Peyer's patch (tissue), 4 donors: ENCODE data around the gene ZYX. TPM values are rescaled to one million over a fixed set of nuclear protein-coding genes. Genes with fewer than 3 reads are reported as not detected.

Experiments used
- DNase-seq, 3 donors: peaks; one replicate each; pipeline ENCODE4 v3.0.0-alpha.2; 2017 to 2019
- H3K27ac ChIP-seq, 4 donors: fragments of 200-600 bp; sonication (generic); one replicate each; pipeline ENCODE4 v1.5.1; 2016 to 2019
- H3K27me3 ChIP-seq, 2 donors: fragments of 200-600 bp; sonication (generic); one replicate each; pipeline ENCODE4 v1.5.1; 2019
- H3K36me3 ChIP-seq, 3 donors: fragments of 200-600 bp; sonication (generic); one replicate each; pipeline ENCODE4 v1.5.1; 2016 to 2019
- H3K4me1 ChIP-seq, 4 donors: fragments of 200-600 bp; sonication (generic); one replicate each; pipeline ENCODE4 v1.5.1; 2016 to 2019
- H3K4me3 ChIP-seq, 4 donors: fragments of 200-600 bp; sonication (generic); 1 replicate in 3 of 4; 2 replicates in 1 of 4; pipeline ENCODE4 v1.5.1; 2016 to 2019; ENCODE audit warnings: mild to moderate bottlenecking in 1 of 4
- H3K9me3 ChIP-seq, 4 donors: fragments of 200-600 bp; sonication (generic); one replicate each; pipeline ENCODE4 v1.5.1; 2016 to 2019; ENCODE audit warnings: mild to moderate bottlenecking in 1 of 4
- POLR2A ChIP-seq, 2 donors: fragments of 450-650 bp; IDR thresholded peaks; one replicate each; pipeline ENCODE4 v1.5.1; 2017; ENCODE audit warnings: antibody characterized with exemption in 2 of 2, mild to moderate bottlenecking in 2 of 2, moderate library complexity in 2 of 2
- total RNA-seq, 4 donors: library from RNA; depleted of rRNA; stranded (reverse); fragments of >200 nt; gene quantifications; one replicate each; pipeline ENCODE4 v1.1.0, GENCODE V29; 2016
- TF ChIP-seq, protein P1 (sequence below), 6 experiments: fragments of 450-650 bp in 4 of 6; fragments of 200-600 bp in 2 of 6; sonication (generic) in 1 of 6; IDR thresholded peaks; one replicate each; pipeline ENCODE4 v1.5.1; 2017 to 2019; ENCODE audit warnings: antibody characterized with exemption in 6 of 6, mild to moderate bottlenecking in 3 of 6, moderate library complexity in 1 of 6

ZYX gene
- total RNA-seq, 4 donors from 2014 or later, result 47.0 to 88.0 (median 55.9) TPM

DNA sequence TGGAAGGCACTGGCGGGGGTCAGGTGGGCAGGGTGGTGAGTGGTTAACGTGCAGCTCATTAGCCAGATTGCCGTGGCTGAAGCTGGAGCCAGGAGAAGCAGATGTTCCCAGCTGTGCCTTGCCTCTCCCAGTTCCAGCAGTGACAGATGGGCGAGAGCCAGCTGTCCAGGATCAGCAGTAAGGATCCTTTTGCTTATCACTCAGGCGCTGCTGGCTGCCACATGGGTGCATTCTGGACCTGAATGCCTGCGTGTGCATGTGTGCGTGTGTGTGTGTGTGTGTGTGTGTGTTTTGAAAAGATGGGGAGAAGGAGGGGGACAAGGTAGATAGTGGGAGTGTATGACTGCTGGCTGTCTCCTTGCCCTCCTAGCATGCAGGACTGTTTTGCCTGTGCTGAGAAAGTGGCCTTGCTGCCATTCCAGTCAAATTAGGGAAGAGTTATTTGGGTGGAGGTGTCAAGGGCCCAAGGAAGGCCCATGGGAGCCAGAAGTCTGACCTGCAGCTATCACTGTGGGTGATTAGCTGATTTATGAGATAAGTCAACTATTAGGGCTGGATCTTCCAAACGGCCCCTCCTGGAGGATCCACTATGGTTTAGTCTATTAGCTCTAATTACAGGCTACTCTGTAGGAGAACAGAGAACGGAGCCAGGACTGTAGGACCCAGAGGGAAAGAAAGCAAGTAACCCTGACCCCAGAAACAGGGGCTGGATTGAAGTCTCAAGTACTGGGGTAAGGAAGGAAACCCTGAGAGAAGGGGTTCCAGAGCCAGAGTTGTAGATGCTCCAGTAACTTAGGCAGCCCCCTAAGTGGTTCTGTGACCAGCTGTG is 24.2 kb downstream of the ZYX start:
- TF ChIP-seq, protein P1, sequence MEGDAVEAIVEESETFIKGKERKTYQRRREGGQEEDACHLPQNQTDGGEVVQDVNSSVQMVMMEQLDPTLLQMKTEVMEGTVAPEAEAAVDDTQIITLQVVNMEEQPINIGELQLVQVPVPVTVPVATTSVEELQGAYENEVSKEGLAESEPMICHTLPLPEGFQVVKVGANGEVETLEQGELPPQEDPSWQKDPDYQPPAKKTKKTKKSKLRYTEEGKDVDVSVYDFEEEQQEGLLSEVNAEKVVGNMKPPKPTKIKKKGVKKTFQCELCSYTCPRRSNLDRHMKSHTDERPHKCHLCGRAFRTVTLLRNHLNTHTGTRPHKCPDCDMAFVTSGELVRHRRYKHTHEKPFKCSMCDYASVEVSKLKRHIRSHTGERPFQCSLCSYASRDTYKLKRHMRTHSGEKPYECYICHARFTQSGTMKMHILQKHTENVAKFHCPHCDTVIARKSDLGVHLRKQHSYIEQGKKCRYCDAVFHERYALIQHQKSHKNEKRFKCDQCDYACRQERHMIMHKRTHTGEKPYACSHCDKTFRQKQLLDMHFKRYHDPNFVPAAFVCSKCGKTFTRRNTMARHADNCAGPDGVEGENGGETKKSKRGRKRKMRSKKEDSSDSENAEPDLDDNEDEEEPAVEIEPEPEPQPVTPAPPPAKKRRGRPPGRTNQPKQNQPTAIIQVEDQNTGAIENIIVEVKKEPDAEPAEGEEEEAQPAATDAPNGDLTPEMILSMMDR (IDR thresholded peaks at IDR 0.05), result no peak
- no peak for TF ChIP-seq POLR2A (IDR thresholded peaks at IDR 0.05)
- Histone ChIP-seq H3K4me1 (peaks cover 0 to 37% (median 10%) of the 10 kb centered on the region in 4 donors), H3K9me3 (no peaks in the 10 kb centered on the region), H3K27ac (no peak overlapping the region), H3K4me3 (no peak overlapping the region), H3K27me3 (no peaks in the 10 kb centered on the region), H3K36me3 (no peaks in the 10 kb centered on the region)
- DNase-seq, result peak in 2 of 3 donors; percentile 10 to 57

DNA sequence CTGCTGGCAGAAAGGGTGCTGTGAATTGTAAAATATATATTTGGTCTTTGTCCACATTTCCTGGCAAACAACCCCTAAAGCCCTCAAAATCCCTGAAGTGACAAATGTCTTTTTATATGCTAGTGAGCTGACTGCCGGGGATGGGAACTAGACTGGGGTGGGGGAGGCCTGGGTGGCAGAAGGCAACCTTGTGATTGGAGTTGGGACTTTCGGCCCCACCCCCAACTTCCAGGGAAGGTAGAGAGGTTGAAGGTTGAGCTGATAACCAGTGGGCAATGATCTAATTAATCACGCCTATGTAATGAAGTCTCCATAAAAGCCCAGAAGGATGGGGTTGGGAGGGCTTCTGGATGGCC is 24.8 kb downstream of the ZYX start:
- TF ChIP-seq POLR2A (IDR thresholded peaks at IDR 0.05), result no peak
- TF ChIP-seq, protein P1 (IDR thresholded peaks at IDR 0.05), result no peak
- H3K4me1 ChIP-seq, result peaks cover 0 to 43% (median 10%) of the 10 kb centered on the region in 4 donors
- no peaks in the 10 kb centered on the region for H3K27me3 ChIP-seq
- no peaks in the 10 kb centered on the region for H3K36me3 ChIP-seq
- no peak overlapping the region for H3K27ac ChIP-seq
- peak in 2 of 3 donors; percentile 8 to 58 for DNase-seq
- H3K4me3 ChIP-seq, result no peak overlapping the region
- H3K9me3 ChIP-seq, result no peaks in the 10 kb centered on the region

DNA sequence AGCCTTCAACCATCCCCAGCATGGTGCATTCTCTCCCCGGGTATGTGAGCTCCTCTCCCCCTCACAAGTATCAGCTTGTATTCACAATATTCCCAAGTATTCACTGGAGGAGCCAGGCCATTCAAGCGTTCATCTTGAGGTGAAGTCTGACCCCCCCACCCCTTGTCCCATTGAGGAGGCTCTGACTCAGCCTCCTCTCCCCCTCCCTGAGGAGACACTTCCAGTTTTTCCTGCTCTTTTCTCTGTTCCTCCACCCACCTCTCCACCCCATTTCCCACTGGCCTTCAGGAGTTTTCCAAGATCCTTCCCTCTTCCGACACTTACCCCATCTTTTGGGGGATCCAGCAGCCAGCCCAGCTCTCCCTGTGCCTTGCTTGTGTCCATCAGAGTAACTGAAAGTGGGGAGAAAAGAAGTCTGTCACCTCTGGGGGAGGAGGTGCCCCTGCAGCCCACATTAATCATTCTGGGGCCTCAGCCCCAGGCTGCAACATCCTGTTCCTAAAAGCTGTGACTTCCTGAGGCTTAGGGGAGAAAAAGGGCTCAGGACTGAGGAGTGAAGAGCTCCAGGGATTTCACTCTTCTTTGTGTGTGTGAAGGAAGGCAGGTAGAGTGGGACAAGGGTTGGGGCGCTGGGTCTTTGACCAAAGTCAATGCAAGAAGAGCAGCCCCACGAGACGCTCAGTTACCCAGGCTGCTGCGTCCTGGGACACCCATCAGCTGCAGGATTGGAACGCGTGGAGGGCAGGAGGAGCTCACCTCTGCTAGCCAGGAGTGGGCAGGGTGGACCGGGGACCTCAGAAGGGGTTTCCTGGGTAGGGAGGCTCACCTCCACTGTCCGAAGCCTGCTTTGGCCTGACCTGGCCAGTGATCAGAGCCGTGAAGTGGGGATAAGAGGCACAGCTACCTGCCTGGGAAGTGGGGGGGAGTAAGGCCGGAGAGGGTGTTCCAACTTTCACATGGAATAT is 26.4 kb downstream of the ZYX start:
- DNase-seq, result peak in 1 of 3 donors; percentile 55
- Histone ChIP-seq H3K36me3 (no peaks in the 10 kb centered on the region), H3K27ac (peak overlapping the region; percentile 59 to 78 (median 75))

DNA sequence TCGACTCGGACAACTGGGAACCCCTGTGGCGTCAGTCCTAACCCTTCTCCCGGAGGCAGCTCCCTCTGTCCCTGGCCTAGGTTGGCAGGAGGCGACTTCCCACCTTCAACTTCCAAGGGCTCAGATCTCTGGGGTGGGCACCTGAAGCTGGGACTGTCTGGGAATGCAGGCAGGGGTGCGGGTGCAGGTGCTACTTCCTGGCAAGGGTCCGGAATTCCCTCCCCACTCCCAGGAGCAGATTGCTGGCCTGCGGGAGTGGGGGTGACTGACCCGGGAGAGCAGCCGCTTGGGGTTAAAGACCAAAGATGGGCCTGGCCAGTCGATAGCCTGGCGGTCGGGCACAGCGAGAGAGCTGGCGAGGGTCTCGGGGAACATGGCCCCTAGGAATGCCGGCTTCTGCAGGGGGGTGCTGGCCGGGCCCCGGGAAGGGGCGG is 27.1 kb downstream of the ZYX start:
- peak in 1 of 3 donors; percentile 16 for DNase-seq

More for the DNA sequence above, 26.4 kb downstream of the ZYX start:
- Histone ChIP-seq H3K9me3 (no peaks in the 10 kb centered on the region), H3K4me1 (peaks cover 0 to 44% (median 10%) of the 10 kb centered on the region in 4 donors), H3K4me3 (peak overlapping the region; percentile 49 to 76 (median 67)), H3K27me3 (no peaks in the 10 kb centered on the region)
- TF ChIP-seq, protein P1 (IDR thresholded peaks at IDR 0.05), result no peak
- no peak for TF ChIP-seq POLR2A (IDR thresholded peaks at IDR 0.05)

More for the DNA sequence above, 27.1 kb downstream of the ZYX start:
- peak overlapping the region; percentile 49 to 76 (median 67) for H3K4me3 ChIP-seq
- peak overlapping the region; percentile 59 to 78 (median 75) for H3K27ac ChIP-seq
- peaks cover 0 to 44% (median 10%) of the 10 kb centered on the region in 4 donors for H3K4me1 ChIP-seq
- H3K36me3 ChIP-seq, result no peaks in the 10 kb centered on the region
- no peaks in the 10 kb centered on the region for H3K9me3 ChIP-seq
- no peaks in the 10 kb centered on the region for H3K27me3 ChIP-seq
- no peak for TF ChIP-seq POLR2A (IDR thresholded peaks at IDR 0.05)
- TF ChIP-seq, protein P1 (IDR thresholded peaks at IDR 0.05), result no peak
